HEK293 (cell line): Measurements from ENCODE around the gene ALKBH3.

Experiments
- CTCF ChIA-PET: fragments of 350-600 bp; formaldehyde crosslinking; extraction: SDS; loops from one replicate; lab custom pipeline; 2021; ENCODE audit warnings: antibody characterized with exemption; lab: Yijun Ruan, JAX
- POLR2A ChIA-PET: fragments of 300-600 bp; formaldehyde crosslinking; extraction: SDS; loops from one replicate; lab custom pipeline; 2020; ENCODE audit warnings: antibody characterized with exemption, inconsistent platforms; lab: Yijun Ruan, JAX
- H3K27ac ChIP-seq: fragments of 200-500 bp; sonication (Bioruptor generic); 2 replicates; pipeline ENCODE4 v1.5.1; 2014; ENCODE audit warnings: low read depth, low read length, control low read depth, inconsistent platforms; ENCODE audit errors: extremely low read depth
- H3K36me3 ChIP-seq, 2 experiments: fragments of 200-500 bp in 1 of 2; sonication (Bioruptor generic) in 1 of 2; 1 replicate in 1 of 2; 2 replicates in 1 of 2; pipeline ENCODE4 v1.5.1; 2014 to 2017; ENCODE audit warnings: inconsistent platforms in 2 of 2, low read length in 2 of 2; ENCODE audit not compliant: control insufficient read depth in 2 of 2, insufficient read depth in 1 of 2
- H3K4me1 ChIP-seq: fragments of 200-500 bp; sonication (Bioruptor generic); 2 replicates; pipeline ENCODE4 v1.5.1; 2014; ENCODE audit warnings: mild to moderate bottlenecking, low read length, inconsistent platforms; ENCODE audit not compliant: control insufficient read depth, insufficient read depth
- H3K4me3 ChIP-seq: 2 replicates; pipeline ENCODE4 v1.5.1; 2011; ENCODE audit warnings: low read depth, mild to moderate bottlenecking, control low read depth, low read length, moderate library complexity
- H3K9me3 ChIP-seq: fragments of 200-500 bp; sonication (Bioruptor generic); 2 replicates; pipeline ENCODE4 v1.5.1; 2014; ENCODE audit warnings: low read depth, low read length, inconsistent platforms; ENCODE audit not compliant: control insufficient read depth, insufficient read depth
- BCL6B ChIP-seq: fragments of 450-650 bp; formaldehyde crosslinking; IDR thresholded peaks from 2 replicates; pipeline ENCODE4 v1.5.1; 2017; ENCODE audit warnings: missing biosample characterization, missing genetic modification characterization
- GLI4 ChIP-seq: fragments of 450-650 bp; formaldehyde crosslinking; IDR thresholded peaks from 2 replicates; pipeline ENCODE4 v1.5.1; 2016; ENCODE audit warnings: missing biosample characterization, missing genetic modification characterization
- MEIS1 ChIP-seq: sonication (generic); formaldehyde crosslinking; IDR thresholded peaks from 2 replicates; pipeline ENCODE4 v1.8.1; 2022; ENCODE audit warnings: missing genetic modification reagents, mild to moderate bottlenecking, borderline replicate concordance
- PBX3 ChIP-seq: sonication (generic); formaldehyde crosslinking; IDR thresholded peaks from 2 replicates; pipeline ENCODE4 v1.8.1; 2022; ENCODE audit warnings: mild to moderate bottlenecking, moderate library complexity, missing genetic modification reagents
- SETDB1 ChIP-seq: IDR thresholded peaks from one replicate; pipeline ENCODE4 v1.6.1; 2017; ENCODE audit warnings: mild to moderate bottlenecking, low read length, moderate library complexity, mixed read lengths; ENCODE audit not compliant: insufficient read length
- SP3 ChIP-seq: fragments of 450-650 bp; formaldehyde crosslinking; IDR thresholded peaks from 2 replicates; pipeline ENCODE4 v1.5.1; 2016; ENCODE audit warnings: missing biosample characterization, missing genetic modification characterization
- ZBTB7A ChIP-seq: fragments of 450-650 bp; formaldehyde crosslinking; IDR thresholded peaks from 2 replicates; pipeline ENCODE4 v1.5.1; 2016; ENCODE audit warnings: low read depth, missing biosample characterization, missing genetic modification characterization
- ZFP3 ChIP-seq: fragments of 450-650 bp; formaldehyde crosslinking; IDR thresholded peaks from 2 replicates; pipeline ENCODE4 v1.5.1; 2016; ENCODE audit warnings: low read depth, missing biosample characterization, missing genetic modification characterization
- ZNF146 ChIP-seq: fragments of 450-650 bp; formaldehyde crosslinking; IDR thresholded peaks from 2 replicates; pipeline ENCODE4 v1.5.1; 2016; ENCODE audit warnings: missing biosample characterization, missing genetic modification characterization
- ZNF16 ChIP-seq: fragments of 450-650 bp; formaldehyde crosslinking; IDR thresholded peaks from 2 replicates; pipeline ENCODE4 v1.5.1; 2016; ENCODE audit warnings: low read depth, missing biosample characterization, missing genetic modification characterization
- ZNF214 ChIP-seq: fragments of 450-650 bp; formaldehyde crosslinking; IDR thresholded peaks from 2 replicates; pipeline ENCODE4 v1.5.1; 2017; ENCODE audit warnings: missing biosample characterization, mild to moderate bottlenecking, missing genetic modification characterization, borderline replicate concordance
- ZNF23 ChIP-seq: fragments of 450-650 bp; formaldehyde crosslinking; IDR thresholded peaks from 2 replicates; pipeline ENCODE4 v1.5.1; 2016; ENCODE audit warnings: missing biosample characterization, missing genetic modification characterization, borderline replicate concordance
- ZNF350 ChIP-seq: fragments of 450-650 bp; formaldehyde crosslinking; IDR thresholded peaks from 2 replicates; pipeline ENCODE4 v1.5.0; 2017; ENCODE audit warnings: missing biosample characterization, mild to moderate bottlenecking, missing genetic modification characterization
- ZNF362 ChIP-seq: fragments of 450-650 bp; formaldehyde crosslinking; IDR thresholded peaks from 2 replicates; pipeline ENCODE4 v1.5.1; 2016; ENCODE audit warnings: missing biosample characterization, missing genetic modification characterization
- ZNF391 ChIP-seq: fragments of 450-650 bp; formaldehyde crosslinking; IDR thresholded peaks from 2 replicates; pipeline ENCODE4 v1.5.1; 2016; ENCODE audit warnings: low read depth, missing biosample characterization, missing genetic modification characterization, borderline replicate concordance
- ZNF394 ChIP-seq: fragments of 450-650 bp; formaldehyde crosslinking; IDR thresholded peaks from 2 replicates; pipeline ENCODE4 v1.5.1; 2016; ENCODE audit warnings: missing biosample characterization, missing genetic modification characterization, mild to moderate bottlenecking, moderate library complexity, borderline replicate concordance
- ZNF529 ChIP-seq: fragments of 450-650 bp; formaldehyde crosslinking; IDR thresholded peaks from 2 replicates; pipeline ENCODE4 v1.5.1; 2017; ENCODE audit warnings: missing genetic modification characterization, missing biosample characterization; ENCODE audit not compliant: insufficient replicate concordance
- ZNF544 ChIP-seq: fragments of 450-650 bp; formaldehyde crosslinking; IDR thresholded peaks from 2 replicates; pipeline ENCODE4 v1.5.0; 2017; ENCODE audit warnings: missing biosample characterization, missing genetic modification characterization
- ZNF548 ChIP-seq: fragments of 450-650 bp; formaldehyde crosslinking; IDR thresholded peaks from 2 replicates; pipeline ENCODE4 v1.5.1; 2016; ENCODE audit warnings: missing biosample characterization, missing genetic modification characterization
- ZNF677 ChIP-seq: fragments of 450-650 bp; IDR thresholded peaks from 2 replicates; pipeline ENCODE4 v1.5.0; 2018; ENCODE audit warnings: missing biosample characterization, mild to moderate bottlenecking, missing genetic modification characterization, moderate library complexity
- ZNF701 ChIP-seq: fragments of 450-650 bp; formaldehyde crosslinking; IDR thresholded peaks from 2 replicates; pipeline ENCODE4 v1.5.1; 2016; ENCODE audit warnings: missing biosample characterization, missing genetic modification characterization
- ZNF785 ChIP-seq: fragments of 450-650 bp; formaldehyde crosslinking; IDR thresholded peaks from 2 replicates; pipeline ENCODE4 v1.5.1; 2016; ENCODE audit warnings: missing biosample characterization, missing genetic modification characterization
- ZXDB ChIP-seq: fragments of 450-650 bp; formaldehyde crosslinking; IDR thresholded peaks from 2 replicates; pipeline ENCODE4 v1.5.1; 2016; ENCODE audit warnings: missing biosample characterization, missing genetic modification characterization
- TF ChIP-seq, protein P1 (sequence below): fragments of 450-650 bp; formaldehyde crosslinking; IDR thresholded peaks from 2 replicates; pipeline ENCODE4 v1.5.1; 2017; ENCODE audit warnings: missing biosample characterization, mild to moderate bottlenecking, missing genetic modification characterization, moderate library complexity

Gene ALKBH3

DNA sequence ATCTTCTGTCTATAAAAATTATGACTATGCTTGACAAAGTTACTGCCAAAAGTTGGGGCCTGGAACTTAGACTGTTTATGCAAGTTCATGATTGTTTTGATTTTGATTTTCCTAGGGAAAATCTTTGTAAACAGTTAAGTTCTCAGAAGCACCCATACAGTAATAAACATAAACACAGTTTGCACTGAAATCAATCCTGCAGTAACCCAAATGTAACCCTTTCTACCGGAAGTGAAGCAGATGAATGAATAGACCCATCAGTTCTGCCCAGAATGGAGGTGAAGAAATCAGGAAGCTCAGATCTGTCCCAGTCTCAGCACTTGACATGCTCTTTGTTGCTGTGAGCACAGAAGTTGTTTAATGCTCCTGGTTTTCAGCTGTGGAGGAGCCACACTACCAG, 37.2 kb downstream of the ALKBH3 start:
- CTCF ChIA-PET, result interaction anchor here (1.2 kb wide), 1 partner anchor 9 kb away, joined by 3 read pairs; no protein-coding TSS in a partner anchor
- TF ChIP-seq ZNF548 (tag by site-specific recombination), result no peak
- no peak for TF ChIP-seq PBX3 (CRISPR knock-in tag)
- no peak for TF ChIP-seq ZNF677
- TF ChIP-seq ZNF146, result no peak
- no peak for TF ChIP-seq ZNF214 (tag by site-specific recombination)
- peaks cover 0 to 60% of the 10 kb centered on the region in 2 experiments; a peak in 1 of 3 replicates for H3K36me3 ChIP-seq
- no peak overlapping the region for H3K27ac ChIP-seq
- H3K4me3 ChIP-seq, result no peak overlapping the region
- H3K9me3 ChIP-seq, result no peaks in the 10 kb centered on the region
- H3K4me1 ChIP-seq, result no peaks in the 10 kb centered on the region
- POLR2A ChIA-PET, result no interaction called here

DNA sequence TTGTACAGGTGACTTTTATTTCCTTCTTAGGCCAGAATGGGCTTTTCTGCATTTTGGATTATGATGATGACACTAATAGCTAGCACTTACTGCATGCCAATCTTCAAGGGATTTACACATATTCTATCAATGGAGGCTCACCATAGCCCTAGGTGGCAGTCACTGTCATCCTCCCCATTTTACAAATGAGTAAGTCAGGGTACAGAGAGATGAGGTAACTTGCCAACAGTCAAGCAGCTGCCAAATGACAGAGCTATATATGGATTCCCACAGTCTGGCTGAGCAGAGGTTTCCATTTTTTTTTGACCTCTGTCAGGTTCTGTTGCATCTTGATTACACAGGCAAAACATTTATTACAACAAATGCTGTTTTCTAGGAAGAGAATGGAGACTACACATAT, 38.0 kb downstream of the ALKBH3 start:
- Histone ChIP-seq H3K4me3 (no peak overlapping the region), H3K4me1 (no peaks in the 10 kb centered on the region), H3K36me3 (peaks cover 0 to 55% of the 10 kb centered on the region in 2 experiments; a peak in 1 of 3 replicates), H3K27ac (no peak overlapping the region), H3K9me3 (no peaks in the 10 kb centered on the region)
- POLR2A ChIA-PET, result no interaction called here
- TF ChIP-seq ZNF701 (tag by site-specific recombination) (no peak), ZNF23 (tag by site-specific recombination) (no peak), SETDB1 (no peak), ZXDB (no peak)
- TF ChIP-seq, protein P1, sequence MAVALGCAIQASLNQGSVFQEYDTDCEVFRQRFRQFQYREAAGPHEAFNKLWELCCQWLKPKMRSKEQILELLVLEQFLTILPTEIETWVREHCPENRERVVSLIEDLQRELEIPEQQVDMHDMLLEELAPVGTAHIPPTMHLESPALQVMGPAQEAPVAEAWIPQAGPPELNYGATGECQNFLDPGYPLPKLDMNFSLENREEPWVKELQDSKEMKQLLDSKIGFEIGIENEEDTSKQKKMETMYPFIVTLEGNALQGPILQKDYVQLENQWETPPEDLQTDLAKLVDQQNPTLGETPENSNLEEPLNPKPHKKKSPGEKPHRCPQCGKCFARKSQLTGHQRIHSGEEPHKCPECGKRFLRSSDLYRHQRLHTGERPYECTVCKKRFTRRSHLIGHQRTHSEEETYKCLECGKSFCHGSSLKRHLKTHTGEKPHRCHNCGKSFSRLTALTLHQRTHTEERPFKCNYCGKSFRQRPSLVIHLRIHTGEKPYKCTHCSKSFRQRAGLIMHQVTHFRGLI (tag by site-specific recombination), result no peak
- CTCF ChIA-PET, result interaction anchor here (0.8 to 1.2 kb wide), 3 partner anchors 10 to 76 kb away, joined by 3 read pairs; partner anchors contain the start of gene C11orf96

DNA sequence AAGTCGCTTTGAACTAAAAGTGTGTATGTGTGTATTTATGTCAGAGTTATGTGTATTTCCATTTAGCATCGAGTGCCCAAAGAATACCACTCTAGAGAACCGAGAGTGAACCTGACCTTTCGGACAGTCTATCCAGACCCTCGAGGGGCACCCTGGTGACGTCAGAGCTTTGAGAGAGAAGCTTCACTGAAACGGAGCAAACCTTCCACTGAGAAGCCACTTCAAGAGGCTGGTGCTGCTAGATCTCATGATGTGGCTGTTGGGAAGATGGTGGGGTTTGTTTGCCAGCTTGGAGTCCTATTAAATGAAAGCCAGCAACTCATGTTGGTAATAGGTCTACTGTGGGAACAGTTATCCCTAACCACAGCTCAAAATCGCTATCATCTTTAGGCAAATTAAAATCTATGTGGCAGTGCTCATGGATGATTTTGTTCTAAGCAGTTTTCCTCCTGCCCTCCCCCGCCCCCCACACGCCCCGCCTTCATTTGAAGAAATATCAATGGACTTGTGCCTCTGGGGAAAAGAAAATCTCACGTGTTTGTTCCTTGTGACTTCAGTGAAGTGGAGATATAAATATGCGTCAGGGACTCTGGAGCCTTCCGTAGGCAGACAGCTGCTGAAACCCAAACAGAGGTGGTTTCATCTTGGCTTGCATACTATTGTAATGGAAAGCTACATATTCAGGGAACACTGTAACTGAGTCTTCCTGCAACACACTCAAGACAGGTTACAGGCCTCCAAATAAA, 39.4 kb downstream of the ALKBH3 start:
- Histone ChIP-seq H3K27ac (no peak overlapping the region), H3K4me1 (no peaks in the 10 kb centered on the region), H3K9me3 (no peaks in the 10 kb centered on the region), H3K4me3 (no peak overlapping the region), H3K36me3 (peaks cover 0 to 49% of the 10 kb centered on the region in 2 experiments; a peak in 1 of 3 replicates)
- ChIA-PET POLR2A (interaction anchor here (1.2 kb wide), 1 partner anchor 240 kb away, joined by 3 read pairs; the partner anchor contains the start of gene HSD17B12), CTCF (interaction anchor here (0.8 to 1.4 kb wide), 3 partner anchors 23 to 175 kb away, joined by 3 to 4 read pairs (median 3); partner anchors contain the start of genes C11orf96 and EXT2)
- TF ChIP-seq ZNF350 (tag by site-specific recombination), result no peak
- no peak for TF ChIP-seq ZNF544 (tag by site-specific recombination)
- no peak for TF ChIP-seq ZNF529 (tag by site-specific recombination)
- no peak for TF ChIP-seq ZNF785 (tag by site-specific recombination)
- no peak for TF ChIP-seq GLI4 (tag by site-specific recombination)
- no peak for TF ChIP-seq ZXDB
- TF ChIP-seq ZFP3 (tag by site-specific recombination), result no peak
- TF ChIP-seq ZBTB7A (tag by site-specific recombination), result no peak
- TF ChIP-seq ZNF394 (tag by site-specific recombination), result no peak
- no peak for TF ChIP-seq SP3 (tag by site-specific recombination)
- TF ChIP-seq MEIS1 (CRISPR knock-in tag), result no peak
- no peak for TF ChIP-seq ZNF16 (tag by site-specific recombination)
- TF ChIP-seq ZNF362, result no peak
- TF ChIP-seq ZNF391 (tag by site-specific recombination), result no peak
- no peak for TF ChIP-seq BCL6B (tag by site-specific recombination)
